Tibial nerve (tissue), 4 donors: ENCODE measurements around the gene HS1BP3. TPM values are rescaled to one million over a fixed set of nuclear protein-coding genes. Genes with fewer than 3 reads are reported as not detected.

ENCODE experiments used
- DNase-seq, 2 donors: peaks; one replicate each; pipeline ENCODE4 v3.0.0-alpha.2; 2019; ENCODE audit warnings: low spot score in 2 of 2
- H3K27ac ChIP-seq, 4 donors: fragments of 200-600 bp; sonication (generic) in 3 of 4; one replicate each; pipeline ENCODE4 v1.5.1; 2017 to 2019; ENCODE audit warnings: mild to moderate bottlenecking in 1 of 4
- H3K27me3 ChIP-seq, 2 donors: fragments of 200-600 bp; sonication (generic) in 1 of 2; one replicate each; pipeline versions ENCODE4 v1.5.1 to v1.6.0; 2017 to 2019
- H3K36me3 ChIP-seq, 3 donors: fragments of 200-600 bp; sonication (generic); one replicate each; pipeline ENCODE4 v1.5.1; 2018 to 2019
- H3K4me1 ChIP-seq, 4 donors: fragments of 200-600 bp; sonication (generic) in 3 of 4; one replicate each; pipeline ENCODE4 v1.5.1; 2017 to 2019
- H3K4me3 ChIP-seq, 4 donors: fragments of 200-600 bp; sonication (generic) in 3 of 4; one replicate each; pipeline ENCODE4 v1.5.1; 2017 to 2019; ENCODE audit warnings: mild to moderate bottlenecking in 1 of 4, moderate library complexity in 1 of 4
- H3K9me3 ChIP-seq, 4 donors: fragments of 200-600 bp; sonication (generic) in 3 of 4; one replicate each; pipeline ENCODE4 v1.5.1; 2017 to 2019
- CTCF ChIP-seq, 5 experiments: fragments of 200-600 bp in 3 of 5; fragments of 450-650 bp in 2 of 5; sonication (generic) in 3 of 5; IDR thresholded peaks; one replicate each; pipeline ENCODE4 v1.5.1; 2016 to 2019; ENCODE audit warnings: antibody characterized with exemption in 5 of 5, mild to moderate bottlenecking in 3 of 5, moderate library complexity in 2 of 5
- EP300 ChIP-seq, 2 donors: sonication (generic); formaldehyde crosslinking; IDR thresholded peaks; one replicate each; pipeline ENCODE4 v1.6.1; 2017; ENCODE audit warnings: antibody characterized with exemption in 2 of 2, mild to moderate bottlenecking in 1 of 2
- POLR2A ChIP-seq, 2 donors: fragments of 450-650 bp; IDR thresholded peaks; one replicate each; pipeline ENCODE4 v1.6.1; 2017; ENCODE audit warnings: antibody characterized with exemption in 2 of 2, mild to moderate bottlenecking in 2 of 2, moderate library complexity in 2 of 2
- WGBS, 2 donors: methylation state at CpG; one replicate each; pipeline ENCODE4 v1.1.5; 2018; 5-methylcytosine and 5-hydroxymethylcytosine counted together
- total RNA-seq, 4 donors: library from RNA; depleted of rRNA; stranded (reverse); fragments of >200 nt; gene quantifications; one replicate each; pipeline ENCODE4 v1.1.0, GENCODE V29; 2016

The HS1BP3 gene
- total RNA-seq, 4 donors from 2014 or later: 24.5 to 45.9 (median 33.8) TPM

- DNase-seq: no peak
- no peak for TF ChIP-seq EP300 (IDR thresholded peaks at IDR 0.05)
- no peak for TF ChIP-seq CTCF (IDR thresholded peaks at IDR 0.05)
- no peak for TF ChIP-seq POLR2A (IDR thresholded peaks at IDR 0.05)
- Histone ChIP-seq H3K27ac (peak overlapping the region in 1 of 4 donors; percentile 35), H3K4me3 (no peak overlapping the region), H3K9me3 (no peaks in the 10 kb centered on the region), H3K4me1 (peaks cover 0 to 10% (median 2%) of the 10 kb centered on the region in 4 donors), H3K27me3 (peaks cover 0 to 19% of the 10 kb centered on the region in 2 donors), H3K36me3 (peaks cover 0 to 33% (median 0%) of the 10 kb centered on the region in 3 donors)
- 60 to 73% methylated on average over 1 of the region's 1 CpG for WGBS, 2 donors
Observed at GRCh38 chr2:20678086-20678395, 27.1 kb upstream of the HS1BP3 start.

DNA sequence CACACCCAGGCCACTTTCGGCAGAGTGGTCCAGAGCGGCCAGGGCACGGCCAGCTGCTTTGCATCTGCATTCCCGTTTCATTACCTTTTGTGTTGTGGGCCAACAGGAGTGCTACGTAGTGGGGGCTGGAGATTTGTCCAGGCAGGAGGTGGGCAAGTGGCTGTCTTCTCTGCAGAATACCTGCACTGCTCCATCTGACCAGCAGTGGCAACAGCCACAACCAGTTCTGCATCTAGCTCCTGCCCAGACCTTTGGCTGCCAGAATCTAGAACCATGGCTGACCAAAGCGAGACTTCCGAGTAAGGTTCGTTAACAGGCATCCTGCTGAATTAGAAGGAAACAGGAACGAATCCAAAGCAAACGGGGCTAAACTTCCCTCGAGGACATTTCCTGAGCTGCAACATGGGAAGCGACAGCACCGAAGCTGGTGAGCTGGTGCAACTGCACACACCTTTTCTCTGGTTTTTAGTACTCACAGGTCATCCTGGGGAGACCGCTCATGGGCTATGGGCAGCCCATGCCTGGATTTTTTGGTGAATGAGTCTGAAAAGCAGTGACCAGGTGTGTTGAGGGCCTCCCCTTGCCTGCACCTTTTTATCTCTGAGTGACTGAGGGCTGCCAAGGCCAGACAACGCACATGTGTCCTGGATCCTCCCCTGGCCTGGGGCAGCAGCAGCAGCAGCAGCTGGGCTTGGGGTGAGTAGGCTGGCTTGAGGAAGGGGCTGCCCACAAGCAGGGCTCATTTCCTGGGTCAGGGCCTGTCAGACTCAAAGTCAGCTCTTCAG lies 26.6 kb upstream of the HS1BP3 start:
- no peak for DNase-seq
- Histone ChIP-seq H3K4me3 (no peak overlapping the region), H3K27me3 (peaks cover 0 to 24% of the 10 kb centered on the region in 2 donors), H3K27ac (peak overlapping the region in 1 of 4 donors; percentile 35), H3K36me3 (peaks cover 0 to 28% (median 0%) of the 10 kb centered on the region in 3 donors), H3K4me1 (peaks cover 0 to 11% (median 2%) of the 10 kb centered on the region in 4 donors), H3K9me3 (no peaks in the 10 kb centered on the region)
- 74 to 85% methylated on average over 15 of the region's 15 CpGs for WGBS, 2 donors
- no peak for TF ChIP-seq CTCF (IDR thresholded peaks at IDR 0.05)
- TF ChIP-seq EP300 (IDR thresholded peaks at IDR 0.05): no peak
- no peak for TF ChIP-seq POLR2A (IDR thresholded peaks at IDR 0.05)

DNA sequence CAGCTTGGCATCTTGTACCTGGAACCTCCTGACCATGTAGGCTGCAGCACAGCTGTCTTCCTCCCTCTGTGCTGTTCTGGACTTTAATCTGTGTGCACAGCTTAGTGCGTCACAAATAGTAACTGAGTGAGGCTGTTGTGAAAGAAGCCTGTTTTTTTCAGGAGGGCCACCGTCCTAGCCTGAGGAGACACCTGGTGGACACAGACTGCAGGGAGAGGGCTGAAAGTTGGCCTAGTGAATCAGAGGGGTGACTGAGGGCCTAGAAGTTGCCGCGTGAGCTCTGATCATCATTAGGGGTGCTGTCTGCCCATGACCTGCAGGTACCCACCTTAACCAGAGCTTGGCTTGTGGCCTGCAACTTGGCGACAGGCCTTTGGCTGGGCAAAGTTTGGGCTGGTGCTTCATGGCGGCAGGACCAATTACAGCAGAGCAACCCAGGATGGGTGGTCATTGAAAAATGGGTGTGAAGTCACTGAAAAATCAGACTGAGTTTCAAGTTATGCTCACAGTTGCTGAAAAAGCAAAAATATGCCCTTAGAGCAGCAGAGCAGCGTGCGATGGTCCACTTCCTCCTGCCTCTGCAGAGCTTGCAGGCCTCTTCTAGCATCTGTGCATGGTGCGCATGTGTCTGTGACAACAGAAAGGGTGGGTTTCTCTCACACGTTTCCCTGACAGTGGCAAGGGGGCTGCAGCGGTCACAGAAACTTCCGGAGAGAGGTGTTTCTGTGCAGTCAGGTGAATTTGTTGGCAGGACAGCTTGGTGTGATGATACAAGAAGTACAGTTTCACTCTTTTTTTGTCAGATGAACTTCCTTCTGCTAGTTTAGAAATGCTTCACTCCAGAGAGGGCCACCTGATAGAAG lies 25.7 kb upstream of the HS1BP3 start:
- Histone ChIP-seq H3K27me3 (peaks cover 0 to 33% of the 10 kb centered on the region in 2 donors), H3K9me3 (no peaks in the 10 kb centered on the region), H3K4me1 (peaks cover 0 to 18% (median 3%) of the 10 kb centered on the region in 4 donors), H3K4me3 (no peak overlapping the region), H3K27ac (no peak overlapping the region), H3K36me3 (peaks cover 0 to 20% (median 0%) of the 10 kb centered on the region in 3 donors)
- no peak for DNase-seq
- TF ChIP-seq POLR2A (IDR thresholded peaks at IDR 0.05) (no peak), CTCF (IDR thresholded peaks at IDR 0.05) (peak in 1 of 5 experiments; percentile 9)
- WGBS, 2 donors: 85 to 90% methylated on average over 9 to 12 of the region's 12 CpGs

- Histone ChIP-seq H3K4me3 (no peak overlapping the region), H3K36me3 (peaks cover 0 to 12% (median 0%) of the 10 kb centered on the region in 3 donors), H3K27me3 (peaks cover 0 to 40% of the 10 kb centered on the region in 2 donors), H3K9me3 (no peaks in the 10 kb centered on the region), H3K4me1 (peaks cover 0 to 26% (median 5%) of the 10 kb centered on the region in 4 donors), H3K27ac (no peak overlapping the region)
- no peak for DNase-seq
- WGBS, 2 donors: 60 to 70% methylated on average over 2 to 6 of the region's 6 CpGs
- no peak for TF ChIP-seq POLR2A (IDR thresholded peaks at IDR 0.05)
Observed at GRCh38 chr2:20675701-20676352, 24.9 kb upstream of the HS1BP3 start.

DNA sequence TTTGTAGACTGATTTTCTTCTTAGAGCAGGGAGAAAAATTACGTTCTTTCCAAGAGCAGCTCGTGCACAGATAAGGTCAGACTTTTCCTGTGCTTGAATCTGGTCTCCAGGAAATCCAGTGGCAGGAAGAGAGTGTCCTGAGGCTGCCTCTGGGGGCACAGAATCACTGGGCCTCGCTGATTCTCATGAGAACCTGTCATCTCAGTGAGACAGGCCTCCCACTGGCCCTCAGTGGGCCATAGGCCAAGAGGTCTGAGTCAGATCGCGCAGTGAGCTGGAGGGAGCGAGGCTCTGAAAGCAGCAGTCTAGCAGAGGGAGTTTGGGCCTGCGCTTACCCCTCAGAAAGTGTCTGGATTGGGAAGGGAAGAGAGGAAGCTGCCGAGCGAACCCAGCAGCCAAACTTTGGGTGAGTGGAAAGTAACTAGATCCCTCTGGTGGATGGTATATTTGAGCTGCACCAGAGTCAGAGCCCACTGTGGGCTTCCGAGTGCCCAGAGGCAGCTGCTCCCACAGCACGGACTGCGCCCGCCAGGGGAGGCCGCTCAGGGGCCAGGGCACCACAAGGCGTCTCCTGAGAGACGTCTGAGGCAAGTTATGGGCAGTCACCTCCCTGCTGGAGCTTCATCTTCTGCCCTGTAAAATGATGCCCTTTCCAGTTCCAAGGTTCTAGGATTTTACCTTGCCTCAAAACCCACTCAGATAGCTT lies 24.2 kb upstream of the HS1BP3 start:
- Histone ChIP-seq H3K27ac (no peak overlapping the region), H3K36me3 (peaks cover 0 to 6% (median 0%) of the 10 kb centered on the region in 3 donors), H3K9me3 (no peaks in the 10 kb centered on the region), H3K4me3 (no peak overlapping the region), H3K27me3 (peaks cover 0 to 47% of the 10 kb centered on the region in 2 donors), H3K4me1 (peaks cover 0 to 33% (median 5%) of the 10 kb centered on the region in 4 donors)
- 45 to 54% methylated on average over 12 to 16 of the region's 16 CpGs for WGBS, 2 donors
- no peak for TF ChIP-seq EP300 (IDR thresholded peaks at IDR 0.05)
- no peak for TF ChIP-seq POLR2A (IDR thresholded peaks at IDR 0.05)
- no peak for TF ChIP-seq CTCF (IDR thresholded peaks at IDR 0.05)
- no peak for DNase-seq
